Astrocyte (in vitro differentiated cells and primary cell): Measurements from ENCODE around the gene LYSMD2.

Experiments used
- EZH2 ChIP-seq: IDR thresholded peaks from 2 replicates; pipeline ENCODE4 v1.6.1; 2012; ENCODE audit warnings: mild to moderate bottlenecking, low read length, inconsistent platforms; ENCODE audit not compliant: insufficient read depth
- TF ChIP-seq, protein P1 (sequence below): IDR thresholded peaks from 2 replicates; pipeline ENCODE4 v1.5.1; 2011; ENCODE audit warnings: low read depth, mild to moderate bottlenecking, inconsistent platforms, low read length, moderate library complexity; ENCODE audit not compliant: insufficient read depth

DNA sequence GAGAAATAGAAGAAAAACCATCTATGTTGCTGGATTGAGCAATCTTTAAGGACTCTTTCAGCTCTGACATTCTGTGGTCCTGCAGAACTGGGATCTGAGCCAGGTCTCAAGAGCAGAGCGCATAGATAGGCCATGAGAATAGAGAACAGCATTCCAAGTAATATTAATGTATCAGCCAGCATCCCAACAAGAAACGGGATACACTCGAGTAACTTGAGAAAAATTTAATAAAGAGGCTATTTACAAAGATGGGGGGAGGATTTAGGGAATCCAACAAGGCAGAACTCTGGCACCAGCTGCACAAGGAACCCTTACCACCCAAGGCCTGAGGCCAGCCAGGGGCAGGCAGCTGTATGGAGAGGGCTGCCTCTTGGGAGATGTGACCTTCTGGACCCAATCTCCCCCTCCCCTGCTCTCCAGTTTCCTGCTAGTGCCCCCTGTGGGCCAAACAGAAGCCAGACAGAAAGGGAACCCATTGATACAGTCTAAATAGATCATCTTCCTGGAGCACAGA is 22.2 kb upstream of the LYSMD2 start:
- TF ChIP-seq, protein P1, sequence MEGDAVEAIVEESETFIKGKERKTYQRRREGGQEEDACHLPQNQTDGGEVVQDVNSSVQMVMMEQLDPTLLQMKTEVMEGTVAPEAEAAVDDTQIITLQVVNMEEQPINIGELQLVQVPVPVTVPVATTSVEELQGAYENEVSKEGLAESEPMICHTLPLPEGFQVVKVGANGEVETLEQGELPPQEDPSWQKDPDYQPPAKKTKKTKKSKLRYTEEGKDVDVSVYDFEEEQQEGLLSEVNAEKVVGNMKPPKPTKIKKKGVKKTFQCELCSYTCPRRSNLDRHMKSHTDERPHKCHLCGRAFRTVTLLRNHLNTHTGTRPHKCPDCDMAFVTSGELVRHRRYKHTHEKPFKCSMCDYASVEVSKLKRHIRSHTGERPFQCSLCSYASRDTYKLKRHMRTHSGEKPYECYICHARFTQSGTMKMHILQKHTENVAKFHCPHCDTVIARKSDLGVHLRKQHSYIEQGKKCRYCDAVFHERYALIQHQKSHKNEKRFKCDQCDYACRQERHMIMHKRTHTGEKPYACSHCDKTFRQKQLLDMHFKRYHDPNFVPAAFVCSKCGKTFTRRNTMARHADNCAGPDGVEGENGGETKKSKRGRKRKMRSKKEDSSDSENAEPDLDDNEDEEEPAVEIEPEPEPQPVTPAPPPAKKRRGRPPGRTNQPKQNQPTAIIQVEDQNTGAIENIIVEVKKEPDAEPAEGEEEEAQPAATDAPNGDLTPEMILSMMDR = peak; percentile 18
- TF ChIP-seq EZH2 = no peak
